OCI-LY7 (cell line): Measurements from ENCODE around the gene FANCC.

Experiments
- EZH2phosphoT487 ChIP-seq: fragments of 200-600 bp; sonication (generic); IDR thresholded peaks from 2 replicates; pipeline ENCODE4 v1.6.1; 2018; ENCODE audit warnings: low read depth, borderline replicate concordance, mild to moderate bottlenecking, mixed run types, antibody characterized with exemption, low read length, moderate library complexity, mixed read lengths
- TF ChIP-seq, protein P1 (sequence below): fragments of 200-600 bp; sonication (generic); conservative IDR thresholded peaks from 2 replicates; pipeline ENCODE4 v1.5.1; 2014; ENCODE audit warnings: mild to moderate bottlenecking, antibody characterized with exemption, low read length, moderate library complexity, mixed read lengths

DNA sequence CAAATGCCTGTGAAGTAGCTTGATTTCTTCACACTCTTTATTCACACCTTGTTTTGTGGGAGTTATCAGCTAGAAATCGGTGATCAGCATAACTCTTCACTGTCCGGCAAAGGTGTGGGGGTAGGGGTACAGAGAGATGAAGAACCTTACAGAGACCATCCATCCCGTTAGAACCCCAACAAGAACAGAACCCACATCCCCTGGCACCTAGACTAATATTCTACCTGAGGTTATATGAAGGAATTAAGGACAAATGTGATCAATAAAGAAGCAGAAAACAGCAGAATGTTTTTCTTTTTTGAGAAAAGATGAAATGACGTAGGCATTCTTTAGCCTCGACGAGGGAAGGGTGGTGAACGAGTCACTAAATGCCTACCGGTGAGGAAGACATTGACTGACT, 44.7 kb downstream of the FANCC start:
- TF ChIP-seq, protein P1, sequence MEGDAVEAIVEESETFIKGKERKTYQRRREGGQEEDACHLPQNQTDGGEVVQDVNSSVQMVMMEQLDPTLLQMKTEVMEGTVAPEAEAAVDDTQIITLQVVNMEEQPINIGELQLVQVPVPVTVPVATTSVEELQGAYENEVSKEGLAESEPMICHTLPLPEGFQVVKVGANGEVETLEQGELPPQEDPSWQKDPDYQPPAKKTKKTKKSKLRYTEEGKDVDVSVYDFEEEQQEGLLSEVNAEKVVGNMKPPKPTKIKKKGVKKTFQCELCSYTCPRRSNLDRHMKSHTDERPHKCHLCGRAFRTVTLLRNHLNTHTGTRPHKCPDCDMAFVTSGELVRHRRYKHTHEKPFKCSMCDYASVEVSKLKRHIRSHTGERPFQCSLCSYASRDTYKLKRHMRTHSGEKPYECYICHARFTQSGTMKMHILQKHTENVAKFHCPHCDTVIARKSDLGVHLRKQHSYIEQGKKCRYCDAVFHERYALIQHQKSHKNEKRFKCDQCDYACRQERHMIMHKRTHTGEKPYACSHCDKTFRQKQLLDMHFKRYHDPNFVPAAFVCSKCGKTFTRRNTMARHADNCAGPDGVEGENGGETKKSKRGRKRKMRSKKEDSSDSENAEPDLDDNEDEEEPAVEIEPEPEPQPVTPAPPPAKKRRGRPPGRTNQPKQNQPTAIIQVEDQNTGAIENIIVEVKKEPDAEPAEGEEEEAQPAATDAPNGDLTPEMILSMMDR, result no peak
- TF ChIP-seq EZH2phosphoT487, result no peak
